Bronchial epithelial cell (primary cell): Measurements from ENCODE around the gene HEG1. TPM values are rescaled to one million over a fixed set of nuclear protein-coding genes. Genes with fewer than 3 reads are reported as not detected.

Experiments
- DNase-seq: peaks from one replicate; pipeline ENCODE4 v3.0.0-alpha.2; 2010; ENCODE audit warnings: low read depth
- FAIRE-seq: peaks from 2 replicates; lab custom pipeline; 2011; peaks lifted over from hg19 to GRCh38; lab: Jason Lieb, UNC
- H3K27me3 ChIP-seq: 2 replicates; pipeline ENCODE4 v1.5.1; 2011; ENCODE audit warnings: low read length; ENCODE audit not compliant: control insufficient read depth, insufficient read depth
- H3K36me3 ChIP-seq: 2 replicates; pipeline ENCODE4 v1.5.1; 2011; ENCODE audit warnings: low read length; ENCODE audit not compliant: control insufficient read depth, insufficient read depth
- H3K4me3 ChIP-seq: 2 replicates; pipeline ENCODE4 v1.5.1; 2011; ENCODE audit warnings: mild to moderate bottlenecking, low read depth, low read length, control low read depth
- total RNA-seq: library from RNA; depleted of rRNA; stranded (reverse); fragments of >200 nt; gene quantifications from 2 replicates; pipeline ENCODE4 v1.2.1, GENCODE V29; 2014
- TF ChIP-seq, protein P1 (sequence below): IDR thresholded peaks from 2 replicates; pipeline ENCODE4 v1.5.1; 2011; ENCODE audit warnings: mild to moderate bottlenecking, moderate library complexity, low read length, control low read depth, inconsistent platforms; ENCODE audit not compliant: insufficient read depth, severe bottlenecking

Gene HEG1
- total RNA-seq, 1 donor from 2014 or later: 7.1 TPM

- no peak for DNase-seq
- FAIRE-seq: no peak
- no peaks in the 10 kb centered on the region for H3K27me3 ChIP-seq
- no peak overlapping the region for H3K4me3 ChIP-seq
- H3K36me3 ChIP-seq: peaks cover 23% of the 10 kb centered on the region
- TF ChIP-seq, protein P1, sequence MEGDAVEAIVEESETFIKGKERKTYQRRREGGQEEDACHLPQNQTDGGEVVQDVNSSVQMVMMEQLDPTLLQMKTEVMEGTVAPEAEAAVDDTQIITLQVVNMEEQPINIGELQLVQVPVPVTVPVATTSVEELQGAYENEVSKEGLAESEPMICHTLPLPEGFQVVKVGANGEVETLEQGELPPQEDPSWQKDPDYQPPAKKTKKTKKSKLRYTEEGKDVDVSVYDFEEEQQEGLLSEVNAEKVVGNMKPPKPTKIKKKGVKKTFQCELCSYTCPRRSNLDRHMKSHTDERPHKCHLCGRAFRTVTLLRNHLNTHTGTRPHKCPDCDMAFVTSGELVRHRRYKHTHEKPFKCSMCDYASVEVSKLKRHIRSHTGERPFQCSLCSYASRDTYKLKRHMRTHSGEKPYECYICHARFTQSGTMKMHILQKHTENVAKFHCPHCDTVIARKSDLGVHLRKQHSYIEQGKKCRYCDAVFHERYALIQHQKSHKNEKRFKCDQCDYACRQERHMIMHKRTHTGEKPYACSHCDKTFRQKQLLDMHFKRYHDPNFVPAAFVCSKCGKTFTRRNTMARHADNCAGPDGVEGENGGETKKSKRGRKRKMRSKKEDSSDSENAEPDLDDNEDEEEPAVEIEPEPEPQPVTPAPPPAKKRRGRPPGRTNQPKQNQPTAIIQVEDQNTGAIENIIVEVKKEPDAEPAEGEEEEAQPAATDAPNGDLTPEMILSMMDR: no peak
Observed at GRCh38 chr3:125005676-125006075, 50.1 kb downstream of the HEG1 start.

DNA sequence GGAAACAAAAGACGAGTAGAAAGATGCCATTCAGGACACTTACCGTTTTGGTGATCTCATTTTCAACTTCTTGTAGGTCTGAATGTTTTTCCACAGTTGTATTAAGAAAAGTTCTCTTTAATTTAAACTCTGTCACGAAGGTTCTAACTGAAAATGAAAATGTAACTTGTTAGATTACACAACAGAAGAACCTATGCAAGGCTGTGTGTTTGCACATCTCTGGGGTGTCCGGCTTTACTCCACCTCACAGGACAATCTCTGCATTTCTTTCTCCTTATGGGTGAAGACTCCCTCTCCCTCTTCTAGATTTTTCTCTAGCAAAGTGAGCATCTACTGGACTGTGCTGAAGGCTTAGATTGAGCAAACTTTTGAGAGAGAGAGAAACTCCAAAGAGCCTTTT lies 50.6 kb downstream of the HEG1 start:
- H3K4me3 ChIP-seq: no peak overlapping the region
- DNase-seq (no peak), FAIRE-seq (no peak)
- H3K27me3 ChIP-seq: no peaks in the 10 kb centered on the region
- TF ChIP-seq, protein P1: no peak
- peaks cover 24% of the 10 kb centered on the region for H3K36me3 ChIP-seq

DNA sequence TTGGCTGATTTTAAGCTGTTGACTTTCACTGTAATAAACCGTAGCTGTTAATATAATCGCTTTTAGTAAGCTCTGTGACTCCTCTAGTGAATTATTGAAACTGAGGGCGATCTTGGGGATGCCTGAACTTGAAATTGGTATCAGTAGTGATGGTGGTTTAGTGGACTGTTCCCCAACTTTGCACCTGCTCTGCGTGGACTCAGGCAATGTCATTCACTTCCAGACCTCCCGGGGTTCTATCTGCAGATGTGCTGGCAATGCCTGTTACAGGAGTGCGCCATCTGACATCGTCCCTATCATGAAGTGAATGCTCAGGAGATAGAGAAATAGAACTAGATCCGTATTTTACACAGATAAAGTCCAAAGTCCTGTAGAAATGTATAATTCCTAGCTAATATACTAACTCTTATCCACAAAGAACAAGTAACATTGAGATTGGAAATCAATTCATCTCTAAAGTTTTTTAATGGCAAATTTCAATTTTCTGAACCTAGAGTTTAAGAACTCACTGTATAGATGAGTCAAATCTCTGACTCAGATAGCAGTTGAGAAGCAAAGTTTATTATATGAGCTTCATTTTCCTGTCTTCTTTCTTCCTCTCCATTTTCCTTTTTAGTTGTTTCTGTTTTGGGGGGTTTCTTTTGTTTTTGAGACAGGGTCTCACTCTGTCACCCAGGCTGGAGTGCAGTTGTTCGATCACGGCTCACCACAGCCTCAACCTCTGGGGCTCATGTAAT lies 51.8 kb downstream of the HEG1 start:
- peaks cover 24% of the 10 kb centered on the region for H3K36me3 ChIP-seq

GRCh38 chr3:125003369-125003853 lies 52.4 kb downstream of the HEG1 start:
- DNase-seq (no peak), FAIRE-seq (no peak)
- TF ChIP-seq, protein P1: no peak
- Histone ChIP-seq H3K36me3 (peaks cover 23% of the 10 kb centered on the region), H3K27me3 (no peaks in the 10 kb centered on the region), H3K4me3 (no peak overlapping the region)

More for the DNA sequence above, 51.8 kb downstream of the HEG1 start:
- DNase-seq (no peak), FAIRE-seq (no peak)
- TF ChIP-seq, protein P1: no peak
- Histone ChIP-seq H3K4me3 (no peak overlapping the region), H3K27me3 (no peaks in the 10 kb centered on the region)

- DNase-seq (no peak), FAIRE-seq (peak; percentile 43)
- no peak overlapping the region for H3K4me3 ChIP-seq
- TF ChIP-seq, protein P1: no peak
- H3K27me3 ChIP-seq: no peaks in the 10 kb centered on the region
- peaks cover 26% of the 10 kb centered on the region for H3K36me3 ChIP-seq
Observed at GRCh38 chr3:125002414-125003368, 53.1 kb downstream of the HEG1 start.
